MCF 10A (cell line): ENCODE measurements around the gene ZNF136. TPM values are rescaled to one million over a fixed set of nuclear protein-coding genes. Genes with fewer than 3 reads are reported as not detected.

Experiments used
- BruUV-seq: library from RNA; stranded (reverse); fragments of 400-500 nt; replicated peaks from 2 replicates; lab custom pipeline; 2021; lab: Mats Ljungman, UMichigan
- CTCF ChIA-PET: fragments of 300-600 bp; sonication (Branson Sonifier 250); formaldehyde crosslinking; extraction: SDS; loops from one replicate; lab custom pipeline; 2021; ENCODE audit warnings: antibody characterized with exemption, inconsistent platforms; lab: Yijun Ruan, JAX
- POLR2A ChIA-PET: fragments of 300-600, 350-650 bp; sonication (Branson Sonifier 250); formaldehyde crosslinking; extraction: SDS; loops from one replicate; lab custom pipeline; 2020; ENCODE audit warnings: antibody characterized with exemption, inconsistent platforms; lab: Yijun Ruan, JAX
- DNase-seq: peaks from one replicate; pipeline ENCODE4 v3.0.0-alpha.2; 2018; ENCODE audit not compliant: unreplicated experiment
- H3K27ac Mint-ChIP-seq: one replicate; pipeline ENCODE4 v1.8.0; 2022; ENCODE audit warnings: mild to moderate bottlenecking, low read depth, mixed read lengths; ENCODE audit not compliant: unreplicated experiment
- H3K27me3 Mint-ChIP-seq: one replicate; pipeline ENCODE4 v1.8.0; 2022; ENCODE audit warnings: mixed read lengths; ENCODE audit not compliant: insufficient read depth, unreplicated experiment
- H3K36me3 Mint-ChIP-seq: one replicate; pipeline ENCODE4 v1.8.0; 2022; ENCODE audit warnings: mild to moderate bottlenecking, moderate library complexity, mixed read lengths; ENCODE audit not compliant: insufficient read depth, unreplicated experiment
- H3K4me1 Mint-ChIP-seq: one replicate; pipeline ENCODE4 v1.8.0; 2022; ENCODE audit warnings: mixed read lengths; ENCODE audit not compliant: insufficient read depth, unreplicated experiment
- H3K4me3 Mint-ChIP-seq: one replicate; pipeline ENCODE4 v1.8.0; 2022; ENCODE audit warnings: mild to moderate bottlenecking, moderate library complexity, mixed read lengths; ENCODE audit not compliant: unreplicated experiment
- H3K9me3 Mint-ChIP-seq: one replicate; pipeline ENCODE4 v1.8.0; 2022; ENCODE audit warnings: mixed read lengths; ENCODE audit not compliant: unreplicated experiment
- intact Hi-C: fragments of 100-400 bp; cut with micrococcal nuclease; formaldehyde crosslinking; loops from 2 replicates; pipeline ENCODE4 v1.14.1; 2022
- total RNA-seq: library from RNA; stranded (reverse); gene quantifications from 2 replicates; pipeline ENCODE4 v1.2.3, GENCODE V29; 2022
- TF ChIP-seq, protein P1 (sequence below): fragments of 200-600 bp; IDR thresholded peaks from one replicate; pipeline ENCODE4 v1.8.0; 2022; ENCODE audit warnings: antibody characterized with exemption, mild to moderate bottlenecking; ENCODE audit not compliant: unreplicated experiment

Gene ZNF136
- total RNA-seq, 1 experiment from 2014 or later = 3.7 TPM

GRCh38 chr19:12159773-12160414, 3.0 kb upstream of the ZNF136 start:
- CTCF ChIA-PET = interaction anchor here (0.6 to 1.2 kb wide), 3 partner anchors 19 to 262 kb away, joined by 3 to 4 read pairs (median 3); partner anchors contain the start of gene ZNF20
- H3K36me3 Mint-ChIP-seq = peaks cover under 1% of the 10 kb centered on the region
- TF ChIP-seq, protein P1, sequence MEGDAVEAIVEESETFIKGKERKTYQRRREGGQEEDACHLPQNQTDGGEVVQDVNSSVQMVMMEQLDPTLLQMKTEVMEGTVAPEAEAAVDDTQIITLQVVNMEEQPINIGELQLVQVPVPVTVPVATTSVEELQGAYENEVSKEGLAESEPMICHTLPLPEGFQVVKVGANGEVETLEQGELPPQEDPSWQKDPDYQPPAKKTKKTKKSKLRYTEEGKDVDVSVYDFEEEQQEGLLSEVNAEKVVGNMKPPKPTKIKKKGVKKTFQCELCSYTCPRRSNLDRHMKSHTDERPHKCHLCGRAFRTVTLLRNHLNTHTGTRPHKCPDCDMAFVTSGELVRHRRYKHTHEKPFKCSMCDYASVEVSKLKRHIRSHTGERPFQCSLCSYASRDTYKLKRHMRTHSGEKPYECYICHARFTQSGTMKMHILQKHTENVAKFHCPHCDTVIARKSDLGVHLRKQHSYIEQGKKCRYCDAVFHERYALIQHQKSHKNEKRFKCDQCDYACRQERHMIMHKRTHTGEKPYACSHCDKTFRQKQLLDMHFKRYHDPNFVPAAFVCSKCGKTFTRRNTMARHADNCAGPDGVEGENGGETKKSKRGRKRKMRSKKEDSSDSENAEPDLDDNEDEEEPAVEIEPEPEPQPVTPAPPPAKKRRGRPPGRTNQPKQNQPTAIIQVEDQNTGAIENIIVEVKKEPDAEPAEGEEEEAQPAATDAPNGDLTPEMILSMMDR = no peak
- DNase-seq = no peak
- peaks cover 8% of the 10 kb centered on the region for H3K9me3 Mint-ChIP-seq
- POLR2A ChIA-PET = no interaction called here
- intact Hi-C loops = loop anchor here (10.0 kb wide), 1 partner anchor 505 kb away; the partner anchor contains the start of genes MAN2B1 and WDR83
- H3K4me1 Mint-ChIP-seq = peaks cover 8% of the 10 kb centered on the region
- BruUV-seq = no TSS peak
- H3K27me3 Mint-ChIP-seq = no peaks in the 10 kb centered on the region
- H3K4me3 Mint-ChIP-seq = no peak overlapping the region
- no peak overlapping the region for H3K27ac Mint-ChIP-seq

GRCh38 chr19:12162513-12162881, 399 bp upstream of the ZNF136 start:
- no TSS peak for BruUV-seq
- intact Hi-C loops = loop anchor here (2.0 to 10.0 kb wide), 3 partner anchors 132 to 502 kb away; partner anchors contain the start of genes MAN2B1, WDR83, ZNF44 and ZNF563
- H3K9me3 Mint-ChIP-seq = peaks cover 8% of the 10 kb centered on the region
- no peaks in the 10 kb centered on the region for H3K27me3 Mint-ChIP-seq
- DNase-seq = no peak
- TF ChIP-seq, protein P1 = no peak
- H3K27ac Mint-ChIP-seq = peak overlapping the region; percentile 97
- peaks cover 11% of the 10 kb centered on the region for H3K36me3 Mint-ChIP-seq
- peaks cover 8% of the 10 kb centered on the region for H3K4me1 Mint-ChIP-seq
- CTCF ChIA-PET = interaction anchor here (0.6 to 1.2 kb wide), 6 partner anchors 10 to 1016 kb away, joined by 3 to 4 read pairs (median 4); partner anchors contain the start of gene ZNF20
- POLR2A ChIA-PET = interaction anchor here (0.7 to 2.4 kb wide), 21 partner anchors 14 to 543 kb away, joined by 3 to 22 read pairs (median 4); partner anchors contain the start of genes MAN2B1, WDR83, ZNF20 and ZNF44
- H3K4me3 Mint-ChIP-seq = peak overlapping the region; percentile 83

- DNase-seq = no peak
- Mint-ChIP-seq H3K4me1 (peaks cover 8% of the 10 kb centered on the region), H3K36me3 (peaks cover 11% of the 10 kb centered on the region), H3K9me3 (peaks cover 8% of the 10 kb centered on the region), H3K27ac (peak overlapping the region; percentile 97), H3K4me3 (peak overlapping the region; percentile 83), H3K27me3 (no peaks in the 10 kb centered on the region)
- TF ChIP-seq, protein P1 = no peak
- CTCF ChIA-PET = interaction anchor here (0.6 to 1.2 kb wide), 3 partner anchors 21 to 244 kb away, joined by 4 to 6 read pairs (median 5); no protein-coding TSS in a partner anchor
- intact Hi-C loops = loop anchor here (2.0 to 10.0 kb wide), 3 partner anchors 131 to 501 kb away; partner anchors contain the start of genes MAN2B1, WDR83, ZNF44 and ZNF563
- TSS peak; percentile 37 for BruUV-seq
- POLR2A ChIA-PET = interaction anchor here (0.6 to 2.4 kb wide), 17 partner anchors 11 to 504 kb away, joined by 3 to 22 read pairs (median 4); partner anchors contain the start of genes ZNF20, ZNF44, ZNF443 and ZNF490
Observed at GRCh38 chr19:12163826-12164225, 930 bp downstream of the ZNF136 start.

- ChIA-PET POLR2A (no interaction called here), CTCF (no interaction called here)
- BruUV-seq = no TSS peak
- TF ChIP-seq, protein P1 = no peak
- intact Hi-C loops = loop anchor here (10.0 kb wide), 1 partner anchor 498 kb away; the partner anchor contains the start of genes MAN2B1 and WDR83
- no peak for DNase-seq
- H3K36me3 Mint-ChIP-seq = peaks cover 39% of the 10 kb centered on the region
- no peaks in the 10 kb centered on the region for H3K27me3 Mint-ChIP-seq
- H3K4me3 Mint-ChIP-seq = no peak overlapping the region
- peaks cover 8% of the 10 kb centered on the region for H3K4me1 Mint-ChIP-seq
- H3K9me3 Mint-ChIP-seq = peaks cover 8% of the 10 kb centered on the region
- no peak overlapping the region for H3K27ac Mint-ChIP-seq
Observed at GRCh38 chr19:12166626-12167025, 3.7 kb downstream of the ZNF136 start.
